Medulla oblongata (tissue), 1 donor: ENCODE measurements around the gene RAB44.

Source experiments
- DNase-seq: peaks from one replicate; pipeline ENCODE4 v3.0.0-alpha.2; 2015; ENCODE audit errors: extremely low spot score

The RAB44 gene

DNA sequence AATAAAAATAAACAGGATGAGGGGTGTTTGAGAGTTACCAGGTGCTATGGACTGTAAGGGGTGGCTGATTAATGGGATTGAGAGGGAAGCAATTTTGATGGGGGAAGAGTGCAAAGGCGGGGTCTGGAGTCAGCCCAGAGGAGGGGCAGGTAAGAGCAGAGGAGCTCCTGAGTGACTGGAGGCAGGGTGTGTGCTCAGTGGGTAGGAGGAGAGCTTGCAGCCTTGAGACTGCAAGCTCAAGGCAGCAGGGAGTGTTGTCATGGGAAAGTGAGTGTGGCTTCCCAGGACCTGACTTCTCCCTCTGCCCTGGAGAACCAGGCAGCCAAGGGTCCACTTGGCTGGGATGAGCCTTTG is 54.2 kb downstream of the RAB44 start:
- DNase-seq: no peak

DNA sequence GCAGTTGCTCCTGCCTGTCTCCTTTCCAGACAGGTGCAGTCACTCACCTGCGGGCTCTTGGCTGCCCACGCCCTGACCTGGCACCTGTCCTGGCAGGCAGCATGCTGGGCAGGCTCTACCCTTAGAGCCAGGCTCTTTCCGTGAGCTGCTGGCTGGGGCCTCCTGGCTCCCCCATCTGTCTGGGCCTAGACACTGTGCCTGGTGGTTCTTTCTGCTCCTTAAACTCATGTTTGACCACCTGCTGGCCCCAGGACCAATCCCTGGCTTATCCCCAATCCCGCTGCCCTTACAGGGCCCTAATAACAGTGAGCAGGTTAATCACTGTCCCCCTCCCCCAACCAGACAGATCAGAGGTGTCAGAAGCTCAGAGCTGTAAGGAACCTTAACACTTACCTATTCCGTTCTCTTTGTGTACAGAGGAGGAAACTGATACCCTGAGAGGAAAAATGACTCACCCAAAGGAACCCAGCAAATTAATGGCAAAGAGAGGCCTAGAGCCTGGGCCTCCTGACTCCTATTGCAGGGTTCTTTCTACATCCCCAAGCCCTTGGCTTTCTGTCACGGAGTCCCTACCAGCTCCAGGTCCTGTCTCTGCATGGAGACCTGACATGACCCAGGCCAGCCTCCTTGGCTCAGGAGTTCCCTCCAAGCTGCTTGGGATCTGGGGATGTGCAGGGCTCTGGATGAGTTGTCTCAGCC is 54.7 kb downstream of the RAB44 start:
- DNase-seq: no peak

DNA sequence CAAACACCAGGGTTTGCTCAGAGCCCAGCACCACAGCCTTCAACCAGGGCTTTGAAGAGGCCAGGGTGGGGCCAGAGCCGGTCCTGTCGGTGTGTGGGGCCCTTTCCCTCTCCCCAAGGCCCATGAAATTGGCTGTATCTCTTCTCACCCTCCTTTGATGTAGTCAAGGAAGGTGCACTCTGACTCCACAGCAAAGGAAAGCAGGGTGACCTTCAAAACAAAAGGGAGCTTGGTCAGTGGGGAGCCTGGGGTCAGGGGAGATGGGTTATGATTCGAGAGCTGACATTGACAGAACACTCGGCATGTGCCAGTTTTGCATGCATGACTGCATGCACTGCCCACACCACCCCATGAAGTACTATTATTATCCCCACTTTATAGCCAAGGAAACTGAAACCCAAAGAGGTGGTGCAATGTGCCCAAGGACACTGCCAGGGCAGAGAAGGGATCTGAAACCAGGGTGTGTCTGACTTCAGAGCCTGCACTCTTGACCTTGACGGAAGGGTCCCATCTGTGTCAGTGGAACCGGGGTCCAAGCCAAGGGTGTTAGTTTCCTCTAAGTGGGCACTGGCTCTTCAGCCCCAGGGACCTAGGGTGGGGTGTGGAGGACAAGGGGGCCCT is 55.4 kb downstream of the RAB44 start:
- DNase-seq: peak; percentile 15

DNA sequence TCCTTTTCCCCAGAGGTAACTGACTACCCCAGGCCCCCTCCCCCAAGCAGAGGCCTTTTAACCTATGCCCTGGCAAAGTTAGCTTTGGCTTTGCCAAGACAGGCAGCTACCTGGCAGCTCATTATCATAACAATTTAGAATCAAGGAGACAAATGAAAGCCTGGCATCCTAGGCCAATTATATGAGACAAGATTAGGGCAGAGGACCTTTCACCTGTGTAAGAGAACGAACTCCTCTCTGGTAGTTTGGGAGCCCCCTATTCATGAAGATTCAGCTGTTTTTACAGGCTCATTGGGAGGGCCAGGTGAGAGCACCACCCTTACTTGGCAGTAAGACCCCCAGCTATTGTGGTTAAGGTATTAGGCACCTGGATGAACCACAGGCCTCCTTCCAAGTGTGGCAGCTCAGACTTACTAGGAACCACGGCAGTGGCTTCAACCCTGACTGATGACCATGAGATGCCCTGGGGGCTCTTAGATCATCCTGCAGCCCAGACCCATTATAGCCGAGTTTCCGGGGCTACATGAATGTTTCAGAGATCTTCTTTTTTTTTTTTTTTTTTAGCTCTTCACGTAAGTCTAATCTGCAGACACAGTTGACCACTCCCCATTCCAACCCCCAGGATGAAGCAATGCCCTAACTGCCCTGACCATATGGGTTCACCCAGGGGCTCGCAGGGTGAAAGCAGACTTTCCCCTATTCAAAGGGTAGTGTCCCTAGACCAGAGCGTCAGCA is 56.2 kb downstream of the RAB44 start:
- no peak for DNase-seq

DNA sequence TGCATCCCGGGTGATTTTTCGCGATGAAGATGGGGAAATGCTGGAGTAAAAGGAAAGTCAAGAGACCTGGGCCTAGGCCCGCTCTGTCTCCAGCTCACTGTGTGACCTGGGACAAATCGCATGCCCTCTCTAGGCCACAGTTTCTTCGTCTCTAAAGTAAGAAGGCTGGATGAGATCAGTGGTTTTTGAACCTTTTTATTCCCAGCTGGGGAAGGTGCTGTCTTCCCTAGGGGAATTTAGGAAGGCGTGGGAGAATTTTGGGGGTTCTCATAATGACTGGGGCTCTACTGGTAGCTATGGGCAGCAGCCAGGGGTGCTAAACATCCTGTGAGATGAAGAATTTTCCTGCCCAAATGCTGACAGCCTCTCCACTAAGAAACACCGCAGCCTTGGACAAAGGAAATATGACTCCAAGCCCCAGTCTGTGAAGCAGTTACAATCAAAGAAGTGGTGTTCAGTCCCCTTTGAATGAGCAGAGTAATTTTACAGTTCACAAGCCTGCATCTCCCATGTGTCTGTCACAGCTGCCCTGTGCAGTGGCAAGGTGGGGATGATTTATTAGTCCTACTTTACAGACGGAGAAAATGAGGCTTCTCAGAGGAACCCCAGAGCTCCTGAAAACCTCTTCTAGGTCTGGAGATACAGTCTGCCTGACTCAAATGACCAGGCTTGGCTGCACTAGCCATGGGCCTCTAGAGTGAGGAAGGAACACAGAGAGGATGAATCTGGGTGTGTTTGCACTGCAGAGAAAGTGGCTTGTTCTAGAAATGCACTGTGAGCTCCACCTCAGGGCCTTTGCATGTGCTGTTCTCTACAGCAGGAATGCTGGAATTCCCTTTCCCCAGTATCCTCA is 57.2 kb downstream of the RAB44 start:
- no peak for DNase-seq

DNA sequence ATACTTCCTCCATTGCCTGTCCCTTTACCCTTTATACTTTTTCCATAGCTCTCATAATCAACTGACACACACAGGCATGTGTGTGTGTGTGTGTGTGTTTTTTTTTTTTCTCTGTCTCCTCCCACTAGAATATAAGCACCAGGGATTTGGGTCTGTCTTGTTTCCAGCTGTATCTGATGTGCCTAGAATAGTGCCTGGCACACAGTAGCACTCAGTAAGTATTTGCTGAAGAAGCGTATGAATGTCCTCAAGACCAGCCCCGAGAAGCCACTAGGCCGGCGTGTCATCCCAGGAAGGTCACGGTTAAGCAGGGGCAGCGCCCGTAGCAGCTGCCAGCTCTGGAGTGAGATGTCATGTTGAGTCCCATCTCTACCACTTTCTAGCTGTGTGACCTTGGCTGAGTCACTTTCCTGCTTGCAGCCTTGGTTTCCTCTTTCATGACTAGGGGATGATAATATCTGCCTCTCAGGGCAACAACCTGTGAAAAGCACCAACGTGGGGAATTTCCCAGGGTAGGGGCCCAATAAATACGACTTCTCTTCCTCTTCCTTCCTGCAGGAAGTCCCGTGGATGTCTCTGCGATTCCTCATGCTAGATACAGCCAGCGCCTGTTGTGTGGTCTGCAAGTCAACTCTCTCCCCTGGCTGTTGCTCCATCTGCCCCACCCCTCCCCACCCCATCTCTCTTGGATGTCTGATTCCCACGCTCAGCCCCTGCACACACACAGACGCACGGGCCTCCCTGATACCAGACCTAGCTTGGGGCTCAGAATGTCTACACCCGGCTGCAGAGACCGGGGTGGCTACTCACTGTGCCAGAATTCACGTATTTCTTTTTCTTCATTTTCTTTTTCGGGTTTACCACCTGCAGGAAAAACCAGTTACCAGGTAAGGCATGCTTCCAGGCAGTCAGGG is 58.1 kb downstream of the RAB44 start:
- no peak for DNase-seq

DNA sequence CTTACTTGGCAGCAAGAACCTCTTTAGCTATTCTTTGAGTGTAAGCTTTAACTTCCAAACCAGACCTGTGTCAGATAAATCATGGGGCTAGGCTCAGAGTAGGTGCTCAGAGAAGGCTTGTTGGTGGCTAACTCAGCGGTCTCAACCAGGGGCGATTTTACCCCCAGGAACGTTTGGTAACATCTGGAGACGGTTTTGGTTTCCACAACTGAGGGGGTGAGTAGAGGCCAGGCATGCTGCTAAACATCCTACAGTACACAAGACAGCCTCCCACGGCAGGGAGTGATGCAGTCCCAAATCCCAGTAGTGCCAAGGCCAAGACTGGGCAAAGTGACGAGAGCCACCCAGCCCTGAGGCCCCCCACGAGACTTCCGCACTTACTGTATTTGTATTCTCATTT is 59.2 kb downstream of the RAB44 start:
- no peak for DNase-seq

DNA sequence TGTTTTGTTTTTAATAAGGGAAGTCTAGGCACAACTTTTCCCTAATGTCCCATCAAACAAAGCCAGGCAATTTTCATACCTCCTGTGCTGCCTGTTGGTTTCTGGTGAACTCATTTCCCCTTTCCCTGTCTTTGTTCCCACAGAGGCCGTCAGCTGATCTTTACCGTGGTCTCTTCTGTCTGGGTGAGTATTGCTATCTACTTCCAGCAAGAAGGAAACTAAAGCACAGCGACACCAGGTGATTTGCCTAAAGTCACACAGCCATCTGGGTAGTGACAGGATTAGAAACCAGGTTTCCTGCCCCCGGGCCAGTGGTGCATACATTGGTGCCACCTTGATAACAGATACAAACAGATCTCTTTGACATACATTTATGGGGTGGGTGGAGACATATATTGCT is 59.6 kb downstream of the RAB44 start:
- no peak for DNase-seq

DNA sequence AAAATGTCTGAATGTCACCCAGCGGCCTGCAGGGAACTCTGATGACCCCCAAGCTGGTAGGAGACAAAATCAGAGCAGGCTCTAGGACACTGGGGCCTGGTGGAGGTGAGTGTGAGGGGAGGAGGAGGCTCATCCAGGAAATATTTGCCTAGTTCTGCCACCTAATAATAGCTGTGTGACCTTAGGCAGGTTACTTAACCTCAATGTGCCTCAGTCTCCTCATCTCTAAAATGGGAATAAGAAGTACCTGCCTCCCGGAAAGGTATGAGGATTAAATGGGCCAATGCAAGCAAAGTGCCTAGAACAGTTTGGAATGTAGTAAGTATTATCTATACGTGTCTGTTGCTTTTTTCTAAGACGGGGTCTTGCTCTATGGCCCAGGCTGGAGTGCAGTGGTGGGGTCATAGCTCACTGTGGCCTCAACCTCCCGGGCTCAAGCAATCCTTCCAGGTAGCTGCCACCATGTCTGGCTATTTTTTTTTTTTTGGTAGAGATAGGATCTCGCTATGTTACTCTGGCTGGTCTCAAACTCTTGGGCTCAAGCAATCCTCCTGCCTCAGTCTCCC is 60.4 kb downstream of the RAB44 start:
- DNase-seq: no peak

DNA sequence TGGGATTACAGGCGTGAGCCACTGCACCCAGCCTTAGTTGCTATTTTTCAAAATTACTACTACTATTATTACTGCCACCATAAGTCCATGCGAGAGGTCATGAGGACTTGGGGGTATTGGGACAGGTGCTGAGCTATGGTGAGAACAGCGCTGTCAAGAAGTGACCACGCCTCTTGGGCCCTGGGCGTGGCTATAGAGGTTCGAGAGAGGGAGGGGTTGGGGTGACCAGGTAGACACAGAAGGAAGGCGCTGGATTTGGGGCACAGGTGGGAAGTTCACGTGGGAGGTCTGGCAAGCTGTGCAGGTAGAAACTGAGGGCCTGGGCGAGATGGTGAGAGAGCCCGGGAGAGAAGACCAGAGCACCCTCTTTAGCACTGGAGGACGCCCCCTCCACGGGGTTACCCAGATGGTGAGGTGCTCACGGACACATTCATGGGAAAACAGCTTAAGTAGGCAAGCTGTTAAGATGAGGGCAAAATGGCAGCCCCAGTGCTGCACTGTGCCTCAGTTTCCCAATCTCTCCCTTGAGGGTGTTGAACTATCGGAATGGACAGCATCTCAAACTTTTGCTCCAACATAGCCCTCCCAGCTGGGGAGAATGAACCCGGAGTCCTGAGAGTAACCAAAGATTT is 61.0 kb downstream of the RAB44 start:
- no peak for DNase-seq

DNA sequence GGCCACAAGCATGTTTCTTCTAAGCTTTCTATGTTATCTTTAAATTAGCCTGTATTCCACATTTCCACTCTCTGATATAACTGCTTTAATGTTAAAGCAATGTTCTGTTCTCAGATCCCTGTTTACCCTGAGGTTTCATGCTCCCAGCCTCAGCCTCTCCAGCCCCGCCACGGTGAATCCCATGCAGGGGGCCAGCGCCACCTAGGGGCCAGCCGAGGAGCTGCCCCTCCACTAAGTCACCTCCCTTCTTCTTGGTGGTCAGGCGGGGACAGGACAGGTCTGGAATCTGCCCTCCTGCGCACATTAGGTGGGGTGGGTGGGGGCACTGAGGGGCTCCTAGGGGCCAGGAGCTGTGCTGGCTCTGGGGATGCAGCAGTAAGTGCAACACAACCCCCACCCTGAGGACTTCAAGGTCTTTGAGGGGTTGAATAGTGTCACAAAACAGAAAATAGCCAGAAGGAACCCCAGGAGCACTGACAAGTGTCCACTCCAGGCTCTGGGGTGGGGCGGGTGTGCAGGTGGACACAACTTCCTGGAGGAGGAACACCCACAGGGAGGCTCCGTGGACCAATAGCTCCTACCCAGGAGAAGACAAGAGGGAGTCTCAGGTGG is 61.6 kb downstream of the RAB44 start:
- peak; percentile 85 for DNase-seq

DNA sequence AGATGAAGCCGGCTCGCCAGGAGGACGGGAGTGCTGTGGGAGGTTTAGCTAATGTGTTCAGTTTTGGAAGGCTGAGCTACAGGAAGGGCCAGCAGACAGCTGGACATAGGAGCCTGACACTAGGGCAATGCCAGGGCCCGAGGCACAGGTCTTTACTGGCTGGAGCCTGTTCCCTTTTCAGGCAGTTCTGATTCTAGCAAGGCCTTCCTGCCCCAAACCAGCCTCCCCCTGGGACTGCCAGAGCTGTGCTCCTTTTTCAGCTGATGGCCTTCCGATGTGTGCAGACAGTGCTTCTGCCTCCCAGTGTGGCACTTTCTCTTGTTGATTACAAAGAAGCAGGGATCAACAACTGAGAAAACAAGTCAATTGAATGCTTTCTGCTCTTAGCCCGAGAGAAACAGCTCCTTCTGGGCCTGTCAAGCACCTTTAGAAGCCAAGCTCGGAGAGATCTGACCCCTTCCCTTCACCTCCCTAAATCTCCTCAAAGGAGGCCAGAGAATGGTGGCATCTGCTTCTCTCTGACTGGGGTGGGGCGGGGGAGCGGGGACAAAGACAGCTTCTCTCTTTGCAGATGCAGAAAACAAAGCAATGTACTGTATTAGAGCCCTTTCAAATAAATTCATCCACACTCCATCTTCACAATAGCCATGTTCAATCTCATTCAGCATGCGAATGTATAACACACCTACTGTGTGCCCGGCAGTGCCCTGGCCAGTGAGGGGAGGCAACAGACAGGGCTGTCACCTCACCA is 63.2 kb downstream of the RAB44 start:
- peak; percentile 83 for DNase-seq

DNA sequence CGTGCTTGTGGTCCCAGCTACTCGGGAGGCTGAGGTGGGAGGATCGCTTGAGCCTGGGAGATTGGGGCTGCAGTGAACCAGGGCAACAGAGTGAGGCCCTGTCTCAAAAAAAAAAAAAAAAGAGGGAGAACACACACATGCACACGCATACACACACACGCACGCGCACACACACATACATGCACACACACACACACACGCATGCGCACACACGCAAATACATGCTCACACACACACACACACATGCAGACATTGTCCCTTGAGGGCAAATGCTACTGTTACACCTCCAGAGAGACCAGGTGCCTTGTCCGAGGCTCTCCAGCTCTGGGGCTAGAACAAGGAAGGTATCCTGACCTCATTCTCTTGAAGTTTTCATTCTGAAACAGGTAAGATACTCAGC is 64.5 kb downstream of the RAB44 start:
- DNase-seq: no peak

DNA sequence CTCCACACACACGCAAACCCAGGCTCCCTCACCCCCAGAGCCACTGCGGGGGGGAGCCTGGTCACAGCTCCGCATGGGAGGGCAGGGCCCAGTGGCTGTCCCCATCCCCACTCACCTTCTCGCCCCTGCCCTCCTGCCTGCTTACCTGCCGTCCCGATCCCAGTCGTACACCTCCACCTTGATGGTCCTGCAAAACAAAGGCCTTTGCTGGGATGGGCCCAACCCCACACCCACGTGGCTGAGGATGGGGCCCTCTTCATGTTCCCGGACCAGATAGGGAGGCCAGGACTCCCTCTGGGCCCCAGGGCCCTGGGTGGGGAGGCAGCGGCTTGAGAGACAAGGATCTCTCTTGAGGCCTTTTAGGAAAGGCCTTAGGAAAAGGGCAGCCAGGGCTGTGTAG is 67.6 kb downstream of the RAB44 start:
- no peak for DNase-seq

DNA sequence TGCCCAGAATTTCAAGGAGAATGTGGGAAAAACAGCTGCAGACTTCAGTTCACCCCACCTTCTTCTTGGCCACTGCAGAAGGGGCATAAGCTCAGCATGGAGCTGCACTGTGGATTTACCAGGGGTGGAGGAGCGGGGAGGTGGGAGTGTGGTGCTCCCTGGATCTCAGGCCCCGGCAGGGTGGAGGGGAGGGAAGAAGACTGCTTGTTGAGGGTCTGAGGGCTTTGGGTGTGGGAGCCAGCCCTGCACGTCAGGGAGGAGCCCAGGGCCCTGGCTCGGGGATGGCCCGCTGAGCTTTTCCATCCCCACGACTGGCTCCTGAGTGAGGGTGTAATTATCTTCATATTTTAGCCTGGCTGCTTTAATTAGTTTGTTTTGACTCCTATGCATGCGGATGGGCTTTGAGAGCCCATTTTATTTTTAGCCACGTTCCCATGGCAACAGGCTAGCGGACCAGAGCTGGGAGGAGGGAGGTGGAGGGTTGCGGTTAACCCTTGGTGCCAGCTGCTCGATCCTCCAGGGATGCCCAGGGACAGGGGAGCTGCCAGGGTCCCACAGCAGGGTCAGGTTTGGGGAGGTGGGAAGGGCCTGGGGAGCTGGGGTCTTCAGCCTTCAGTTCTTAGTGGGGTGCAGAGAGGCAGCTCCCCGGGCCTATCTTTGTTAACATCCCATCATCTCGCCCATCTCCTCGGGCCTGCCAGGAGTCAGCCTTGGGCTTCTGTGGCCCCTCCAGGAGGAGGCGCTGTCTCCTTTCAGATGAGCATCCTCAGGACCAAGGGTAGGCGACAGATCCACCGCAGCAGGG is 68.2 kb downstream of the RAB44 start:
- DNase-seq: peak; percentile 94

DNA sequence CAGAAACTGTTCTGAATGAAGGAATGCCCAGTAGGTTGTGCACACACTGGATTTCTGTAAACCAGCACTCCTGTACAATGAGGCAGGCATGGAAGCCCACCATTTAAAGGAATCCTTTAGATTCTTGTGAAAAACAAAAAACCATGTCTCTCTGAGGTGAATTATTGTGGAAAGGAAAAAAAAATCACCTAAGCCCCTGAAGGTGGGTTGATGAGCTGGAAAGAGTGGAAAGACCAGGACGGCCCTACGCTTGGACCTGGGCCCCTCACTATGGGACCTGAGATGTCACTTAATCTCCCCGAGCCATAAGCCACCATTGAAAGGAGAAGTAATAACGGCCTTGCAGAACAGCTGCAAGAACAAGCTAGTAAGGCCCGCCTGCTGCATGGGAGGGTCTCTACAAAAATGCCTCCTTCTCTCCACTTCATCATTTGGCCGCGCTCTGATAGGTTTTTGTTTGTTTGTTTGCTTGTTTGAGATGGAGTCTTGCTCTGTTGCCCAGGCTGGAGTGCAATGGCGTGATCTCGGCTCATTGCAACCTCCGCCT is 68.8 kb downstream of the RAB44 start:
- no peak for DNase-seq

DNA sequence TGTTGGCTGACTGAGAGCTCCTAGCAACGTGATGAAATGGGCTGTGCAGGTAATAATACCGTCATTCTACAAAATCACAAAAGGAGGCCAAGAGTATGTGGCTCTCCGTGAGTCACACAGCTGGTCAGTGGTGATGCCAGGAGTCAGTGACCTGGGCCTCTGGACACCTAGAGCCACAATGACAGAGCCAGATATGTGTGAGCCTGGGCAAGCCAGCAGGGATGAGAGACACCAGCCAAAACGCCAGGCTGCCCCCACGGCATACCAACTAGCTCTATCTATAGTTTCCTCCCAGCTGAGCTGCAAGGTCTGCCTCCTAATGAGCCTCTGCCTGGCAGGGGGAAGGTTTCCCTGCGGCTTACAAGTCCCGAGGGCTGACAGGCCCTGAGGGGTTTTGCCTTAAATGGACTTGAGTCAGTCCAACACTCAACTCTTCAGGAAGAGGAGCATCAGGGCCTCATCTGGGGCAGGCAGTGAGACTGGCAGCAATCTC is 71.6 kb downstream of the RAB44 start:
- peak; percentile 25 for DNase-seq
